Loucy (cell line): ENCODE data around the gene BCAS1.

Source experiments
- EZH2phosphoT487 ChIP-seq: fragments of 200-600 bp; IDR thresholded peaks from 2 replicates; pipeline ENCODE4 v1.6.1; 2018; ENCODE audit warnings: antibody characterized with exemption, mild to moderate bottlenecking, moderate library complexity, borderline replicate concordance
- TF ChIP-seq, protein P1 (sequence below): fragments of 200-600 bp; sonication (generic); conservative IDR thresholded peaks from 2 replicates; pipeline ENCODE4 v1.5.1; 2014; ENCODE audit warnings: mild to moderate bottlenecking, antibody characterized with exemption, low read length

DNA sequence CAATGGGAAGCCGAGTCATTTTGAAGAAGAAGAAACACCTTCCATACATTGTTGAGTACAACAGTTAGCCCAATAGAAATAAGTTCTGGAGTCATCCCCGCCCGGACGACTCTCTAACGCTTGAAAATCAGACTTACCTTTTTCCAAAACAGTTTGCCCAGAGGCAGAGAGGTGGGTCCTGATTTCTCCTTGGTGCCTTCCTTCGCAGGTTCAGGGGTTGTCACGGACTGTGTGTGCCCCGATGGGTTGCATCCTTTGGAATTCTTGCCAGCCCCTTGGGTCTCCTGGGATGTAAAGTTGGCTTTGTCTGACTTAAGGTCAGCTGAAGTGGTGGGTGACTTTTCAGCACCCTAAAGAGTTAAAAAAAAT lies 85.3 kb downstream of the BCAS1 start:
- TF ChIP-seq, protein P1, sequence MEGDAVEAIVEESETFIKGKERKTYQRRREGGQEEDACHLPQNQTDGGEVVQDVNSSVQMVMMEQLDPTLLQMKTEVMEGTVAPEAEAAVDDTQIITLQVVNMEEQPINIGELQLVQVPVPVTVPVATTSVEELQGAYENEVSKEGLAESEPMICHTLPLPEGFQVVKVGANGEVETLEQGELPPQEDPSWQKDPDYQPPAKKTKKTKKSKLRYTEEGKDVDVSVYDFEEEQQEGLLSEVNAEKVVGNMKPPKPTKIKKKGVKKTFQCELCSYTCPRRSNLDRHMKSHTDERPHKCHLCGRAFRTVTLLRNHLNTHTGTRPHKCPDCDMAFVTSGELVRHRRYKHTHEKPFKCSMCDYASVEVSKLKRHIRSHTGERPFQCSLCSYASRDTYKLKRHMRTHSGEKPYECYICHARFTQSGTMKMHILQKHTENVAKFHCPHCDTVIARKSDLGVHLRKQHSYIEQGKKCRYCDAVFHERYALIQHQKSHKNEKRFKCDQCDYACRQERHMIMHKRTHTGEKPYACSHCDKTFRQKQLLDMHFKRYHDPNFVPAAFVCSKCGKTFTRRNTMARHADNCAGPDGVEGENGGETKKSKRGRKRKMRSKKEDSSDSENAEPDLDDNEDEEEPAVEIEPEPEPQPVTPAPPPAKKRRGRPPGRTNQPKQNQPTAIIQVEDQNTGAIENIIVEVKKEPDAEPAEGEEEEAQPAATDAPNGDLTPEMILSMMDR: no peak
- TF ChIP-seq EZH2phosphoT487: no peak
